ENCODE data around the gene CRACDL. TPM values are rescaled to one million over a fixed set of nuclear protein-coding genes. Genes with fewer than 3 reads are reported as not detected.
A peak's percentile ranks its signal among the peaks of the same experiment; 100 is the strongest.

The CRACDL gene
- total and polyA plus RNA-seq, 2 of the 13 experiments (the other 11 are each of a cell fraction or from before 2014, with no cell fraction given): 0.15 to 0.26 TPM

- no peak for TF ChIP-seq NFYB (CRISPR knock-in tag; IDR thresholded peaks at IDR 0.05)
These were observed 25.5 kb downstream of the CRACDL start (continued) for GRCh38 chr2:98910349-98911125.

GRCh38 chr2:98909317-98910211, 26.5 kb downstream of the CRACDL start:
- H4K20me1 ChIP-seq (ENCODE audit: insufficient read depth, low read length): no peaks in the 10 kb centered on the region
- H3K27me3 ChIP-seq (ENCODE audit: control insufficient read depth in 1 of 2, insufficient read depth in 2 of 2, low read length in 2 of 2): peaks cover 4 to 41% of the 10 kb centered on the region in 2 experiments; a peak in 4 of 5 replicates
- in situ Hi-C loops (cut with HindIII; ENCODE audit: extremely low pct_ligation_motif_present, low pct_unique_long_range_greater_than_20kb) (no loop called here), intact Hi-C loops (cut with micrococcal nuclease; ENCODE audit: unreplicated experiment) (no loop called here)
- POLR2A ChIA-PET: no interaction called here
- 25% methylated on average over 19 of the region's 19 CpGs for WGBS (ENCODE audit: low lambda C conversion rate)
- no peaks in the 10 kb centered on the region for H3K9me3 ChIP-seq (ENCODE audit: low read length)
- H3K4me2 ChIP-seq (ENCODE audit: low read depth, low read length): peak overlapping the region; percentile 68
- BruUV-seq (replicated peaks): no TSS peak
- no peak overlapping the region for H2AFZ ChIP-seq (ENCODE audit: low read length)
- H3K27ac ChIP-seq (ENCODE audit: extremely low read length, insufficient read depth, low read length): no peak overlapping the region
- peak; percentile 98 for FAIRE-seq
- CTCF ChIA-PET (ENCODE audit: low intra/inter-chr PET ratio, low total read pairs): no interaction called here
- peak overlapping the region in 1 of 3 experiments; percentile 18; a peak in 2 of 6 replicates for H3K4me3 ChIP-seq (replicated peaks in 1 of 3; ENCODE audit: insufficient read depth in 1 of 3, low read depth in 2 of 3, low read length in 3 of 3)
- peak; percentile 82 for DNase-seq (ENCODE audit: low spot score)
- ATAC-seq: peak; percentile 89
- no peak overlapping the region for H3K9ac ChIP-seq (ENCODE audit: insufficient read depth, low read depth, low read length)
- H3K4me1 ChIP-seq (ENCODE audit: insufficient read depth, low read length): peaks cover 46% of the 10 kb centered on the region
- H3K36me3 ChIP-seq (replicated peaks in 1 of 2; ENCODE audit: control insufficient read depth in 1 of 2, insufficient read depth in 2 of 2, low read length in 2 of 2): no peaks in the 10 kb centered on the region
- no peaks in the 10 kb centered on the region for H3K79me2 ChIP-seq (ENCODE audit: insufficient read depth, low read length)
- TF ChIP-seq UBTF (CRISPR knock-in tag; IDR thresholded peaks at IDR 0.05) (peak; percentile 70), ATM (IDR thresholded peaks at IDR 0.05; ENCODE audit: borderline replicate concordance) (no peak), MLLT10 (CRISPR knock-in tag; IDR thresholded peaks at IDR 0.05) (no peak), CSRNP2 (CRISPR knock-in tag; conservative IDR thresholded peaks at IDR 0.05; ENCODE audit: low read depth) (no peak), CERS6 (CRISPR knock-in tag; IDR thresholded peaks at IDR 0.05) (no peak), CCDC6 (CRISPR knock-in tag; IDR thresholded peaks at IDR 0.05) (peak; percentile 75; the same call in 1 of the 2 replicates), TFE3 (CRISPR knock-in tag; IDR thresholded peaks at IDR 0.05) (no peak), LRRFIP1 (CRISPR knock-in tag; conservative IDR thresholded peaks at IDR 0.05) (no peak), AGO2 (optimal IDR thresholded peaks at IDR 0.05; ENCODE audit: low read depth, low read length) (no peak)
